Stimulated activated CD8-positive, alpha-beta memory T cell treated with anti-CD3 and anti-CD28 coated beads, Interleukin-15, amount 100 ng/mL, for 4 hours (primary cell): ENCODE measurements around the gene PTPRM.

Experiments used
- DNase-seq, 2 donors: peaks; one replicate each; pipeline ENCODE4 v3.0.0-alpha.2; 2020; ENCODE audit warnings: low read depth in 2 of 2

Gene PTPRM

DNA sequence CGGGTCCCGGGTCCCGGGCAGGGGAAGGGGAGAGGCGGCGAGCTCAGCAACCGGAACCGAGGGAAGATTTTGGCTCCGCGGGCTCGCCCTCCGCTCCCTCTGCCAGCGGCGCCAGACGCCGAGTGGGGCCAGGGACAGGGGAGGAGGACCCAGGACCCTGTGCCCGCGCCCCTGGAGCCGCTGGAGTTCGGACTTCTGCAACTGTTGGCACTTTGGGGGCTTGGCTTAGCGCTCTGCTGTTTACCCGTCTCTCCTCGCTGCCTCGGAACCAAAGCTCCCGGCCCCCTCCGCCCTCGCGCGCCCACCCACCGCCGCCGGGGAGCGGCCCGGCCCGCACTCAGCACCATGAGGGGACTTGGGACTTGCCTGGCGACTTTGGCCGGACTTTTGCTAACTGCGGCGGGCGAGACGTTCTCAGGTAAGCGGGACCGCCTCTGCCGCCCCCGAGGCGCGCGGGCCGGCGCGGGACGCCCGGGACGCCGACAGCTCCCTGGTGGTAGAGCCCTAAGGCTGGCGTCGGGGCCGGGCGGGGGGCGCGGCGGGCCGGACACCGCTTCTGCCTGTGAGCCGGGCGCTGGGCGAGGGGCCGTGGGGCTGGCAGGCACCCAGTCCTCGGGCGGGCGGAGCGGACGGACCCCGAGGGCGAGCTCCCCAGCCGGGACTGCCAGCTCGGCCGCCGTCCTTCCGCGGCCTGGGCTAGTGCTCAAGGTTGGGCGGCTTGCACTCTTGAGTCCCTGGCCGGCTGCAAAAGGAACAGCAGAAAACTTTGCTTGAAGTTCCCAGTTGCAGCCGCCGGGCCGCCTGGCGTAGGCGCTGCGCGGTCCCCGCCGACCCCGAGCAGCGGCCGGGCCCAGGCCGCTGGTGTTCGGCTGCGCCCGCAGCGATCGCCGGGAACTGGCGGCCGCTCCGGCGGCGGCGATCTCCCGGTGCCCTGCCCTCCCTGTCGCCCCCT is 634 bp downstream of the PTPRM start:
- no peak for DNase-seq

DNA sequence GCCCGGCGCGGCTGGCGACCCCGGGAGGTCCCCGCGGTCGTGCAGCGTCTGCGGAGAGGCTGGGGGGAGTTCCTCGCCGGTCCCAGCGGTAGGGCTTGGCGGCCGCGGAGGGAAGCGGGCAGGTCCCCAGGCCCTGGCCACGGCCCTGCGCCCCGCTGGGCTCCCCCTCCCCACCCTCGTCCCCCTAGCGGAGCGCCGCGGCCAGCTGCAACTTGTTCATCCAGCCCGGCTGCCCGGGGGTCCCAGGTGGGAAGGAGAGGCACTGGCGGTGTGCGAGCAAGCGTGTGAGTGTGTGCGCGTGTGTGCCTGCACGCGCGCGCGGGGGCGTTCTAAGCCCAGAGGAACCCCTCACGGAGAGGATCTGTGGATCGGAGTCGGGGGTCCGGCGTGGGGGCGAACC is 1.3 kb downstream of the PTPRM start:
- no peak for DNase-seq

DNA sequence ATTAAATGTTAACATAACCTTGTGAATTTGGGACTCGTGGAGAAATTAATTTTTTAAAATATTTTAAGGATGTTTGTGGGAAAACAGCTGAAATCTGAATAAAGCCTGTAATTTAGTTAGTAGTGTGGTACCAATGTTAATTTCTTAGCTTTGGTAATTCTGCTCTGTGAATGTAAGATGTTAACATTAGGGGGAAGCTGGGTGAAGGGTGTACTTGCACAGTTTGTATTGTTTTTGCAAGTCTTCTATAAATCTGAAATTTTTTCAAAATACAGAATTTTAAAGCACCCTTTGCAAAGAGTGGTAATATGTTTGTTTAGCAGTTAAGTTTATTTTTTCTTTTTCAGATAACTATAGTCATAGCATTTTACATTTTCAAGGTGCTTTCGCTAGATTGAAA is 4.5 kb downstream of the PTPRM start:
- no peak for DNase-seq

DNA sequence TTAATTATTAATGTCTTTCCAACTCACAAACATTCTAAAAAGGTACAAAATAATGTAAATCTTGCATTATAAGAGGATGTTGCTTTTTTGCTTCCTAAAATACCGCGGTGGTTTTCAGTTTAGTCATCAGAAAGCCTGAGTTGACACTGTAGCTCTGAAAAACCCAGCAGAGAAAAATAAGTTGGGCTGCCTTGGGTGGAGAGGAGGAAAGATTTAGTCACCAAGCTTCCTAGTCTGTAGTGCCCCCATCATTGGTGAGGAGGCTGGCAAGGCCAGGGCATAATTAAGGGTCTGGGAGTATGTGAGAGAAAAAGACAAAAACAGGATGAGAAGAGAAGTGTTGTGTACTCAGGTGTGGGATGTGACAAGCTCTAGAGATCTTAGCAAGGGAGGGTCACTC is 5.7 kb downstream of the PTPRM start:
- DNase-seq, result no peak

DNA sequence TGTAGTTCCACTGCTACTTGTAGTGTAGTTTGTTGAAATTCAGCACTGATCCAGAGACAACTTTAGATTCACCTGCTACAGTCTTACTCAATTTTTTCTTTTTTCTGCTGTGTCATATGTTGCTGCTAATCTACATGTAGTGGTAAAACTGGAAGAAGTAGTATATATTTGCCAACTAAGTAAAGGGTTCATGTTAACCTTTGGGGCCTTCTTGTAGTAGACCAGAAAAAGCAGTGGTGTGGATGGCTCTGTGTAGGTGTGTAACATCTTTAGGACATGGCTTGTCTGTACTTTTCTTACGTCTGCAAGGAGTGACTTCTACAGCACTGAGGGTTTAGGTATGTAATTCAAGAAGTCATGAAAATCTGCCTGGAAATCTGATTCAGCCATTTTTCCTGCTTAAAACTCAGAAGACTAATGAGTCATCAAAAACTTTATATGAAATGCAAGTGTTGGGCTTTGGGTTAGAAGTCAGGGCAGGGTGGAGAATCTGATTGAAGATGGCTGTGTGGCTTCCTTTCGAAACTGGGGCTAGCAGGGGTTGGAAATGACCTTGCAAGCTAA is 8.4 kb downstream of the PTPRM start:
- no peak for DNase-seq

DNA sequence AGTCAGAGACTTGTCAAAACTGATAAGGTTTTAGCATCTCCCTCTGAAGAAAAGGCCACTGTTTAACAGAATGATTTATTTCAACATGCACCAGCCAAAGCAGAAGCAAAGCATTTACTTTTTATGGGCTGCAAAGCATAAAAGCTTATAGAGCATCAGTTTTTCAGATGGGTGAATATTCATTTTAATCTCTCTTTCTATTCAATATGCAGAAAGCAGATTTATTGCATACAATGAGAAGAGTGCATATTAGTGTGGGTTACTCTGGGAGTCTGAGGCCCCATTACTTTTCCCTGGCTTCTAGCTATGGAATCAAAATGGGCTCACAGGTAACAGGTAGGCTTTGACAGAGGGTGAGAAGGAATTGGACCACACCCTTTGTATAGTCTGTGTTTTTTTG is 9.0 kb downstream of the PTPRM start:
- no peak for DNase-seq

DNA sequence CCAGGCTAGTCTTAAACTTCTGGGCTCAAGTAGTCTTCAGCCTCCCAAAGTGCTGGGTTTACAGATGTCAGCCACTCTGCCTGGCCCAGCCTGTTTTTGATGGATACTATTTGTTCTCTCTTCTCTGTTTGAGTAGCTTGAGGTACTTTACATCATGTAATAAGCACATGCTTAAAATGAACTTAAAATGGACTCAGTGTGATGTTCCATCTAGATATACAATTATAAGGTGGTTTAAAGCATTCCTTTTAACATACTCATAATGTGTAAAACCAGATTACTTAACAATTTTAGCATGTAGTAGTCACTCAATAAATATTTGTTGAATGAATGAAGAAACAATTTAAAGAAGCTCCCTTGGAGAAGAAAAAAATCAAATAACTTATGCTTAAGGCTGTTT is 9.6 kb downstream of the PTPRM start:
- no peak for DNase-seq

DNA sequence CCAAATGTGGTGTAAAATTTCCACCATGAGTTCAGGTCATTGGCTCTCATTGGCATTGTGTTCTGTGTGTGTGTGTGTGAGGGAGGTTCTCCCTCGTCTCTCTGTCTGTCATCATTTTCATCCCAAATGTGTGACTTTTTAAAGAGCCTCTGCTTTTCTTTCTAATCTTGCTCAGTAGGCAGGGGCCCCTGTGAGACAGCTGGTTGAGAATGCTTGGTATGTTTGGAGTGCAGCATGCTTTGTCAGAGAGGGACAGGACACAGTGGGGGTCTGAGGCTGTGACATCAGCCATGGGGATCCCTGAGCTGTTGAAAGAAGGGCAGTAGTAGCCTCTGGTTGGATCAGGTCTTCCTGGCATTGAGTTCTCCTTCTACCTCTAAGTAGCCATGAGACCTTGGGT is 10.6 kb downstream of the PTPRM start:
- DNase-seq, result no peak

DNA sequence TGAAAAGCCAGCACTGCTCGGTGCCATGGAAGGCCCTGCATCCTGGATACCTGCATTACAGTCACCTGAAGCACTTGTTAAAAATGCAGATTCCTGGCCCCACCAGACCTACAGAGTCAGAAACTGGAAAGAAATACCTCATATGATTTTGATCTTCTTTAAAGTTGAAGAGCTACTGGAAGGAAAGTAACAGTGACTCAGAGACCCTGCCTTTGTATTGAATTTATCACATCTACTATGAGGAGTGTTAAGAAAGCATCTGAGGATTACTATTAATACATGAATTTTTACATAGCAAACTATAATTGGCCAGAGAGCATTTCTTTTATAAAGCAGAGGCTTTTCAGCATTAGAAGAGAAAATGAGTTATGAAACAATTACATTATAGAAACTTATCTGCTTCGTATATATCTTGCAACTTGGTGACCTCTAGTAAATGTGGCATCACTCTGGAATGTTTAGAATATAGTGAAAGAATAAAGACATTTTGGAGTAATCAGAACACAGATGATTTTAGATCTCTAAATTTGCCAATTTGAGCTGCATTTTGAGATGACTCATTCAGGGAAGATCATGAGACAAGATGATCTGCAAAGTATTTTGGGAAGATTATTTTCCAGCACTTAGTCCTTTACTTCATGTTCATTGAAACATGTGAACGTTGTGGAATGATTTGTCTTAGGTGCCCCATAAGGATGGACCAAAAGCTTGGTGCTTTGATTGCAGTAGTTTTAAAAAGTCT is 12.2 kb downstream of the PTPRM start:
- no peak for DNase-seq

DNA sequence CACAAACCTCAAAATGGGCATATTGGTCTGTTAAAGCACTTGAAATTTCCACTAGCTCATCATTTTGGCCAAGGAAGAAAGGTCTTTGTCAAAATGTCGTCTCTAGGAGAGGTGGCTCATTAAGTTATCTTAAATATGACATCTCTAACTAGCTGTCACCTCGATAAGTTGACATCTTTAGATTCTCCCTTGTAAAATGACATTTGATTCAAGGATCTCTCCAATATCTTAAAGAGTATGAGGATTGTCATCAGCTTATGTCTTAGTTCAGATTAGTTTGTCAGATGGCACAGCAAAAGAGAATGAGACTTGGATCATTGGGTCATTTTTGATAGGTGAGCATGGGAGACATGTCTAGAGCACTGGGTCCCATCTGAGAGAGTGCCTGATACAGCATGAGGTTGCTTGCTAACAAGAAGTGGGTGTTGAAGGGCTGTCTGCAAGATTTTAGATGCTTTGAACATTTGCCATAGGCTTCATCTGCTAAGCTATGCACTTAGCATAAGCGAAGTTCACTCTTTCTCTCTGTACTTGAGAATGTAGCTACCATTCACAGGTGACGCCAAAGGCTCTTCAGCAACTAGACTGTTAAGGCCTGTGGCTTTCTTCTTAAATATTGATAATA is 12.9 kb downstream of the PTPRM start:
- no peak for DNase-seq

DNA sequence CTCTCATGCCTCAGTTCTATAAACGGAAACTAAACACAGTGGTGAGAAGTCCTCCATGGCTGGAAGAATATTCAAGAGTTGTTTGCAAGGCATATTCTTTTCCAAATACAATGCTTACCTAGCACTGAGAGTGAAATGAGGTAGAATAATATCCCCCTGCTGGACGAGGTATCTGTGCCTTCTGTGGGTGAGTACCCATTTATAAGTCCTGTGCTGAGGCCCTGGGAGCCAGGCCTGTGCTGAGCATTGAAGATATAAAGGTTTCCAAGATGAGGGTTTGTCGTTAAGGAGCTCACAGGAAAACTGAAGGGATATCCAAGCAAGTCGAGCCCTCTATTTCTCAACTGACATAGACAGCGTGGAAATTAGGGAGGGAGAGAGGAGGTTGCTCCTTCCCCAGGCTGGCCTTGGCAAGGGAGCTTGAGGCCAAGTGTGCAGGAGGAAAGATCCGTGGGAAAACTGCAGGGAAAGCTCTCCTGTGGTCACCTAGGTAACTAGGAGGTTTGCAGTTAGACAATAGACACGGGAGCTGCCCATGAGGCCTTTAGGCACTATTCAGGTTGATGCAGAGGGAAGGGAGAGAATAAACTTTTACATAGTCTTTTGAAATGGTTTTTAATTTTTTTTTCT is 17.6 kb downstream of the PTPRM start:
- DNase-seq, result no peak

DNA sequence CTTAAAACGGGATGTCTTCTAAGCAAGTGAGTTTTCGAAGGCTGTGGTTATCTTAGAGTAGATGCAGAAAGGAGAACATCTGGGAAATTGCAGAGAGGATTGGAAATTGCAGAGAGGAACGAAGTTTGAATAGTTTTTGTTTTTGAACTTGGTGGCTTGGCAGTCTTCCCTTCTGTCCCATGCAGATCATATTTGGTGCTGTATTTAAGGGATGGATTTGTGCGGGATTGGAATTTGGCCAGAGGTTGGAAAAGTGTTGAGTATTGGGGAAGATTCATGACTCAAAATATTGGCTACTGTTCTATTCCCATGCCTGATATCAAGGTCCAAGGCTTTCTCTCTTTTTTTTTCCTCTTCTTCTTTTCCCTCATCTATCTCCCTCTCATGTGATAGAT is 18.2 kb downstream of the PTPRM start:
- DNase-seq, result no peak

DNA sequence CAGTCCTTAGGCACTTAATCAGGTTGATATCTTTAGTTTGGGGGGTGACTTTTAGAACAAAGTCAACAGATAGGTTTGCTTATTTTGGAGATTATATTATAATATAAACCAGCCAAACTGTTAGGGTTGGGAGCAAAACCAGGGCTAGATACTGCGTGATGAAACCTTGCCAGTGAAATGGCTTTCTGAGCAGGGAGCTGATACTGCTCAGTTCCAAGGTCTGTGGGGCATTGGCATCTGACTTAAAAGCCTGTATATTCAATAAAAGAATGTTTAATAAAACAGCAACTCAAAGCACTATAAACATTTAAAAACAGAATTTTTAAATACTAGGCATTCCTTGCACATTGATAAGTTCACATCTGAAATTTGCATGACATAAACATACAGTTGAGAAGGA is 19.3 kb downstream of the PTPRM start:
- DNase-seq, result no peak

DNA sequence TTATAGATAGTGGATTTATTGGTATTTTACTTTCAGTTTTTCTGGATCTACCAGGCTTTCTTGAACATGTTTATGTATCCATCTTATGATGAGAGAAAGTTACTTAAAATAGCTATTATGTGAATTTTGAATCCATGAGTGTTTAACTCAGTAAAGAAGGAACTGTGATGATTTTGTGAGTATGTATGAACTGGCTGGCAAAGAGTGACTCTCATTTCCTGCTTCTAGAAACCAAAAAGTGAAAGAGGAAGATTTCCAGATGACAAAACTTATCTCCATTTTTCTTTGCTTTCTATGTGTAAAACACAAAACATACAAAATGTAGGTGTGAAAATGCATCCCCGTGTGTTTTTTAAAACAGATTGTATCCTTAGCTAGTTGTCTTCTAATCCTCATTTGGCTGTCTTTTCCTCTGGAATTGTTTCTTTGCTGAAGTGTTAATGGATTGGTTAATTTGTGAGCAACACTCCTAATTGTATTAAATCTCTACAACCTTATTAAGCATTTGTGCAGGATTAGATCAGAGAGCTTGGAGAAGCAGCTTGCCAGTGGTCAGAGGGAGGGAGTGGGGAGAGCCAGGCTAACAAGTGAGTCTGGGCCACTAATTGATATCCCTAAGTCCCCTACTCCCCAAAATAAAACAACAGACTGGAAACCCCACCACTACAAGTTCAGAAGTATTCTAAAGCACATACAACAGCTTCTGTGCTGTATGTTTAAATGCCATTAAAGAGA is 23.9 kb downstream of the PTPRM start:
- no peak for DNase-seq

DNA sequence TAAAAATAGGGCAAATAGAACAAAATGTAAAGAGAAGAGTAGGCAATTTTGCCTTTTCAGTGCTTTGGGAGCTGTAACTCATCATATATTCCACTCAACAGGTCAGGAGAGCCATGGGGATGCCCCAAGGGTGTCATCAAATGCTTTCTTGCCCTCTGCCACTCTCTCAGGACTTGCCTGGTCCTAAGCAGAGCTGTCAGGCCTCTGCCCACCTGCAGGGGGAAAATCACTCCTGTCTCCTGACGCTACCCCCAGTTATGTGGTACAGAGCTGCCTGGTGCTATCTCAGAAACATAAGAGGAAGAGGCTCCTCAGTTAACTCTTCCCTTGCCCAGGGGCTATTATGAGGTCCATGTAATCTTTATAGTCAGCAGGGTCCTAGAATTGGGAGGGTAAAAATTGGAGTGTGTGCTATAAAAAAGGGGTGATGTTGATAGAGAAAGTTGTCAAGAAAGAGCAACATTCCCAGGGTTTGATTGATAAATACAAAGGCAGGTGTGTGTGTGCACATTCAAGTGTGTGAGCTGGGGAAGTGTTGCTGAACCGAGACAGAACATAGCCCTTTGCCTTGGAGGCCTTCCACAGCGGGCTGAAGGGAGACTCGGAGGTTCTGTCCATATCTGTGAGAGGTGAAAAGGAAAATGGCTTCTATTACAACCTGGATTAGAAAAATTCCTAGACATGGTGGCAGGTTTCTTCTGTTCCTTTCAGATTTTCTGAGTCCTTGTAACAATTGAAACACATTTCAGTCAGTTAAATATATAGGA is 25.4 kb downstream of the PTPRM start:
- DNase-seq, result no peak

DNA sequence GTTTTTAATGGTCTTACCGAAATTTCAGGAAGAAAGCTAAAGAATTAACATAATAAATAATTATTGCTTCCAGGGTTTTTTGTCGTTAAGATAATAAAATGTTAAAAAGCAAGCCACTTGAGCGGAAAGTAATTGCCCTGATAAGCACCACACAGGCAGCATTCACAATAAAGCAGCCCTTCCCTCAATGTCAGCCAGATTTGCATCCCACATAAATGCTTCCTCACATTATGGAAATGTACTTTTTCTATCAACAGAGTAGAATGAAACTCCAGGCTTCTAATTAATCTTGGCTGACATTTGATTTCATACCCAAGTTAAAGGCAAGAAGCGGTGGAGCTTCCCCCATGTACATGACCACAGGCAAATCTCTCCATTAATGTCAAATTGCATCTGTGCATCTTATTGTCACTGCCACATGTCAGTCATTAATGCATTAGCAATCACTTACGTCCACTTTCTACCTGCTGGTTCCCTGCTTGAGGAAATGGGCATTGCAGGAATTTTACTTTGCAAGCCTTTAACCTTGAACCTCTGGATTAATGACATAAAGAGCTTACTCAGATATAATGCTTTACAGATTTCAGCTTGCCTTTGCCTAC is 26.2 kb downstream of the PTPRM start:
- no peak for DNase-seq

DNA sequence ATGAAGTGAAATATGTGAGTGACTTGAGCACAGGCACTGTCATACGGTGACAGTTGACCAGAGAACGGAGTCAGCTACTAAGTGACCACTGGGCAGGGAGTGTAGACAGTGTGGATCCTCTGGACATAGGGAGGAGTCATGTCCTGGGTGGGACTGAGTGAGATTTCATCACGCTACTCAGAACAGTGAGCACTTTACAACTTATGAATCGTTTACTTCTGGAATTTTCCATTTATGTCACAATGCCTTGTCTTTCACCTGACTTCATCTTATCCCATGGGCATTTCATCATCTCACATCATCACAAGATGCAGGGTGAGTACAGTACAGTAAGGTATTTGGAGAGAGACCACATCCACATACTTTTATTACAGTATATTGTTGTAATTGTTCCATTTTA is 29.0 kb downstream of the PTPRM start:
- no peak for DNase-seq

DNA sequence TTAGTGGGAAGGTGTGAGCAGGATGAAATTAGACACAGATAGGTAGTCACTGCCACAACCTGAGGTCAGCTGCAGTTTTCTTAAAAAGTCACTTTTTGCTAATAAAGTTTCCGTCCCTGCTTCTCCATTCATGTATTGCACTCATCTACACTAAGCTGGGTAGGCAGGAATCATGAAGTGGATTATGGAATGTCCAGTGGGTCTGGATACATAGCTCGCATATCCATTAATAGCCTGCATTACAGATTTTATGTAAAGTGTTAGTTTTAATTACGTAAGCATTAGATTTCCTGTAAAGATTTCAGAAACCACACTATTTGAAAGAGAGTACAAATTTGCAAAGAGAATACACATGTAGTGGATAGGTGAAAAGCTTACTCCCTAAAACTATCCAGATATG is 30.4 kb downstream of the PTPRM start:
- no peak for DNase-seq

DNA sequence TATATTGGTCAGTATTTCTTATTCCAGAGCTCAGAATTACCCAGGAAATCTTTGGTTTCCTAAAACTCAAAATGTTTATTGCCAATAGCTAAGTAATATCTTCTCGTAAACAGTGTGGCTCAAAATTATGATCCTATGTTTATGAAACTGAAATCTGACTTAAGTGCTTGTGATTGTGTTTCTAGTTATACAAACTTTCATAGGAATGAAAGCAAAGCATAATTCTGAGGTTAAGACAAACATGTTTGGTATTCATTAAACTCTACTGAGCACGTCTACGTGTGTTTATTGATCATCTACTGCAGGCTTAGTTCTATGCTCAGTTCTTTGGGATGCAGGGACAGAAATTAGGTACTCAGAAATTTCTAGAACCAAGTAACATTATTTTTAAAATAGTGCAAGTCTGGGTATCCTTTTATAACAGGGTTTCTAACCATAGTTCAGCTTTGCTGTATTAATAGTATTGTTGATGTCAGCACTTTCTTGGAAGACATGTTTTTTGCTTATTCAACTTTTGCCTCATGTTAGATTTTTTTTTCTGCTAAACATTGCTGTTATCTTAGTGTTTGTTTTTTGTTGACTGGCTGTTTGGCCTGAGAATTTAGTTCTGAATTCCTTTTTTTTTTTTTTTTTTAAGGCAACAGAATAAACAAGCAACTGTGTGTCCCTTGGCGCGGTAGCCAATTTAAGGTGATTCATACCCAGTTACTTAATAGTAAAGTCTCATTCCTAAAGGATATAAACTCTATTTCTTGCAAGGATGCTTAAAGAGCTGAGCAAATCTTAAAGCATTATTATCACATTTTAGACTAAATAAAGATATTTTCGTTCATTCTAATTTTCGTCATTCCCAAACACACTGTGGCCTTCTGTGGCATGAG is 31.3 kb downstream of the PTPRM start:
- DNase-seq, result no peak
